ENCODE measurements around the gene SH3PXD2B.

- no peak for TF ChIP-seq CTCF (IDR thresholded peaks at IDR 0.05)
- no peak for TF ChIP-seq POLR2A (IDR thresholded peaks at IDR 0.05)
Observed at GRCh38 chr5:172356527-172356926, 97.8 kb downstream of the SH3PXD2B start.

Data from lower leg skin (tissue), 3 donors.